ENCODE results near the gene HIP1R.
"Not testable (repeated sequence)": the region's sequence is repeated elsewhere in the genome, so short reads cannot be mapped to it uniquely, and the experiment has no call there.

DNA sequence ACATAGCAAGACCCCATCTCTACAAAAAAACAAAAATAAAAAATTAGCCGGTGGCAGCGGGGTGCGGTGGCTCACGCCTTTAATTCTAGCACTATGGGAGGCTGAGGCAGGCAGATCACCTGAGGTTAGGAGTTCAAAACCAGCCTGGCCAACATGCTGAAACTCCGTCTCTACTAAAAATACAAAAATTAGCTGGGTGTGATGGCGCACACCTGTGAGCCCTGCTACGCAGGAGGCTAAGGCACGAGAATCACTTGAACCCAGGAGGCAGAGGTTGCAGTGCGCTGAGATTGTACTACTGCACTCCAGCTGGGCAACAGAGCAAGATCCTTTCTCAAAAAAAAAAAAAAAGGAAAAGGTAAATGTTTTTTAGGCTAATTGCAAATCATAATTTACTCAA, 57.5 kb downstream of the HIP1R start:
- TF ChIP-seq, protein P1, sequence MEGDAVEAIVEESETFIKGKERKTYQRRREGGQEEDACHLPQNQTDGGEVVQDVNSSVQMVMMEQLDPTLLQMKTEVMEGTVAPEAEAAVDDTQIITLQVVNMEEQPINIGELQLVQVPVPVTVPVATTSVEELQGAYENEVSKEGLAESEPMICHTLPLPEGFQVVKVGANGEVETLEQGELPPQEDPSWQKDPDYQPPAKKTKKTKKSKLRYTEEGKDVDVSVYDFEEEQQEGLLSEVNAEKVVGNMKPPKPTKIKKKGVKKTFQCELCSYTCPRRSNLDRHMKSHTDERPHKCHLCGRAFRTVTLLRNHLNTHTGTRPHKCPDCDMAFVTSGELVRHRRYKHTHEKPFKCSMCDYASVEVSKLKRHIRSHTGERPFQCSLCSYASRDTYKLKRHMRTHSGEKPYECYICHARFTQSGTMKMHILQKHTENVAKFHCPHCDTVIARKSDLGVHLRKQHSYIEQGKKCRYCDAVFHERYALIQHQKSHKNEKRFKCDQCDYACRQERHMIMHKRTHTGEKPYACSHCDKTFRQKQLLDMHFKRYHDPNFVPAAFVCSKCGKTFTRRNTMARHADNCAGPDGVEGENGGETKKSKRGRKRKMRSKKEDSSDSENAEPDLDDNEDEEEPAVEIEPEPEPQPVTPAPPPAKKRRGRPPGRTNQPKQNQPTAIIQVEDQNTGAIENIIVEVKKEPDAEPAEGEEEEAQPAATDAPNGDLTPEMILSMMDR (IDR thresholded peaks at IDR 0.05) = not testable (repeated sequence)
- TF ChIP-seq POLR2A (IDR thresholded peaks at IDR 0.05) = not testable (repeated sequence)
